ENCODE data around the gene ENTPD1.

DNA sequence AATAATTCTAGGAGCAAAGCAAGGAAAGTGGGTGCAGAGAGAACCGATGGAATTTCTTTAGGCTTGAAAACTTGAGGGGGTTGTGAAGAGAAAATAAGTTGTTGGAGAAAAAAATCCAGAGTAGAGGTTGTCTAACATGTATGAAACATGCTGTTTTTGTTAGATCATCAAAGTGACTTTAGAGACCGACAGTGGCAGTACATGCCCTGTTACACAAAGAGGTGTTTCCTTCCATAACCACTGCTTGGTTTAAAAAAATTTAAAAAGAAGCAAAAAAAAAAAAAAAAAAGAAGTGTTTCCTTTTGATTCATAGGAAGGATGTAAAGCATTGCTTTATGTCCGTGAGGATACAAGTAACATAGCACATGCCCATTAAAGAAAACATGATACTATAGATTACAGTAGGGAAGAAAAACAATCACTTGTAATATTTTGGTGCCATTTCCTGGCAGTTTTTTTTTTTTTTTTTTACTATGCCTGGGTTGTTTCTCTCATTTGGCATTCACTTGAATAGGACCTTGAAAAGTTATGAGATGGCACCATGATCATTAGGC lies 6.1 kb downstream of the ENTPD1 start:
- no peak for TF ChIP-seq CTCF (IDR thresholded peaks at IDR 0.05; ENCODE audit: poor library complexity)
- no peak for TF ChIP-seq EZH2phosphoT487 (IDR thresholded peaks at IDR 0.05; ENCODE audit: low read depth, severe bottlenecking, unreplicated experiment)
- no peak for TF ChIP-seq EZH2 (IDR thresholded peaks at IDR 0.05; ENCODE audit: borderline replicate concordance)

Data from hepatocyte (in vitro differentiated cells).